HCT116 (cell line): ENCODE results near the gene KLHDC3.

Experiments used
- EZH2 ChIP-seq: fragments of 200-600 bp; sonication (generic); IDR thresholded peaks from 2 replicates; pipeline ENCODE4 v1.6.1; 2017; ENCODE audit warnings: antibody characterized with exemption, mixed run types
- RAD21 ChIP-seq: IDR thresholded peaks from 2 replicates; pipeline ENCODE4 v1.6.1; 2012; ENCODE audit warnings: low read depth, mild to moderate bottlenecking
- TF ChIP-seq, protein P1 (sequence below), 3 experiments: fragments of 200-600 bp in 1 of 3; sonication (generic) in 1 of 3; IDR thresholded peaks in 2 of 3; conservative IDR thresholded peaks in 1 of 3; 2 replicates each; pipeline ENCODE4 v1.5.1; 2012 to 2017; ENCODE audit warnings: low read depth in 2 of 3, low read length in 2 of 3, antibody characterized with exemption in 1 of 3, borderline replicate concordance in 1 of 3, control low read depth in 1 of 3, mild to moderate bottlenecking in 1 of 3, mixed read lengths in 1 of 3, mixed run types in 1 of 3, moderate library complexity in 1 of 3; ENCODE audit not compliant: insufficient read depth in 1 of 3
- TF ChIP-seq, protein P2 (sequence below): IDR thresholded peaks from 2 replicates; pipeline ENCODE4 v1.6.1; 2011; ENCODE audit warnings: mild to moderate bottlenecking, low read length, moderate library complexity; ENCODE audit not compliant: insufficient replicate concordance; ENCODE audit errors: extremely low read depth

DNA sequence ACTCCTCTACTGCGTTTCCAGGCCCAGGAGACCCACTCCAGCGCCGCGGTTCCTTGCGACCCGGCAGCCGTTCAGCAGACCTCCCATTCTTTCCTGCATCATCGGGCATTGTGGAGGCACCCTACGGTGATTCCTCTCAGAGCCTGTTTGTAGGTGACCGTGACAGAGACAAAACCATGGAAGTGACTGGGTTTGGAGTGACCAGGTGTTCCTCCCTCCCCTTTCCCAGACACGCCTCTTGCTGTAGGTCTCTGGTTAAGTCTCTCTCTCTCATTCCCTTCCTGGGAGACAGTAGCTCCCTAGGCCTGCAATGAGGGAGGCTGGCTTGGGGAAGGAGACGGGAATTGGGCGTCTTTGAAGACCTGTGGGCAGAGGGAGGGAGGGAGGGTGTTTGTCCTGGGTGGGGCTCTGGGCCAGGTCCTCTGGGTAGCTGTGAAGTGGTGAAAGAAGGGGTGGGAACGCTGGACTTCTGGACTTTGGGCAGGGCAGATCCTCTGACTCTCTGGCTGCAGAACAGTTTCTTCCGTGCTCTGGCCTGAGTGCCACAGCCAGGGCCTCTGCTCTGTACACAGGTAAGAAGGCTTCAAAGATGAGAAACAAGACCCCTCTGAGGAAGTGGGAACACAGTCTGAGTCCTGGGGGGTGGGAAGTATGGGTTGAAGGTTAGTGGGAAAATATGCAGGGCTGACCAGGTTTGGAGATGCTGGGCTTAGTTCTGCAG, 46.1 kb downstream of the KLHDC3 start:
- TF ChIP-seq, protein P1, sequence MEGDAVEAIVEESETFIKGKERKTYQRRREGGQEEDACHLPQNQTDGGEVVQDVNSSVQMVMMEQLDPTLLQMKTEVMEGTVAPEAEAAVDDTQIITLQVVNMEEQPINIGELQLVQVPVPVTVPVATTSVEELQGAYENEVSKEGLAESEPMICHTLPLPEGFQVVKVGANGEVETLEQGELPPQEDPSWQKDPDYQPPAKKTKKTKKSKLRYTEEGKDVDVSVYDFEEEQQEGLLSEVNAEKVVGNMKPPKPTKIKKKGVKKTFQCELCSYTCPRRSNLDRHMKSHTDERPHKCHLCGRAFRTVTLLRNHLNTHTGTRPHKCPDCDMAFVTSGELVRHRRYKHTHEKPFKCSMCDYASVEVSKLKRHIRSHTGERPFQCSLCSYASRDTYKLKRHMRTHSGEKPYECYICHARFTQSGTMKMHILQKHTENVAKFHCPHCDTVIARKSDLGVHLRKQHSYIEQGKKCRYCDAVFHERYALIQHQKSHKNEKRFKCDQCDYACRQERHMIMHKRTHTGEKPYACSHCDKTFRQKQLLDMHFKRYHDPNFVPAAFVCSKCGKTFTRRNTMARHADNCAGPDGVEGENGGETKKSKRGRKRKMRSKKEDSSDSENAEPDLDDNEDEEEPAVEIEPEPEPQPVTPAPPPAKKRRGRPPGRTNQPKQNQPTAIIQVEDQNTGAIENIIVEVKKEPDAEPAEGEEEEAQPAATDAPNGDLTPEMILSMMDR (IDR thresholded peaks at IDR 0.05 in 2 of 3, conservative IDR thresholded peaks at IDR 0.05 in 1 of 3; ENCODE audit: borderline replicate concordance in 1 of 3, insufficient read depth in 1 of 3, low read depth in 2 of 3, low read length in 2 of 3), result no peak
- TF ChIP-seq, protein P2, sequence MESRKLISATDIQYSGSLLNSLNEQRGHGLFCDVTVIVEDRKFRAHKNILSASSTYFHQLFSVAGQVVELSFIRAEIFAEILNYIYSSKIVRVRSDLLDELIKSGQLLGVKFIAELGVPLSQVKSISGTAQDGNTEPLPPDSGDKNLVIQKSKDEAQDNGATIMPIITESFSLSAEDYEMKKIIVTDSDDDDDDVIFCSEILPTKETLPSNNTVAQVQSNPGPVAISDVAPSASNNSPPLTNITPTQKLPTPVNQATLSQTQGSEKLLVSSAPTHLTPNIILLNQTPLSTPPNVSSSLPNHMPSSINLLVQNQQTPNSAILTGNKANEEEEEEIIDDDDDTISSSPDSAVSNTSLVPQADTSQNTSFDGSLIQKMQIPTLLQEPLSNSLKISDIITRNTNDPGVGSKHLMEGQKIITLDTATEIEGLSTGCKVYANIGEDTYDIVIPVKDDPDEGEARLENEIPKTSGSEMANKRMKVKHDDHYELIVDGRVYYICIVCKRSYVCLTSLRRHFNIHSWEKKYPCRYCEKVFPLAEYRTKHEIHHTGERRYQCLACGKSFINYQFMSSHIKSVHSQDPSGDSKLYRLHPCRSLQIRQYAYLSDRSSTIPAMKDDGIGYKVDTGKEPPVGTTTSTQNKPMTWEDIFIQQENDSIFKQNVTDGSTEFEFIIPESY, result no peak
- no peak for TF ChIP-seq EZH2
- TF ChIP-seq RAD21, result no peak
